Hepatocyte (in vitro differentiated cells): ENCODE results near the gene GNAT1.

Source experiments
- EZH2 ChIP-seq: fragments of 200-600 bp; sonication (generic); IDR thresholded peaks from 2 replicates; pipeline ENCODE4 v1.6.1; 2016; ENCODE audit warnings: antibody characterized with exemption, mild to moderate bottlenecking, borderline replicate concordance
- EZH2phosphoT487 ChIP-seq: fragments of 200-600 bp; sonication (generic); IDR thresholded peaks from one replicate; pipeline ENCODE4 v1.6.1; 2018; ENCODE audit warnings: antibody characterized with exemption, mild to moderate bottlenecking, low read depth, moderate library complexity; ENCODE audit not compliant: unreplicated experiment, severe bottlenecking
- TF ChIP-seq, protein P1 (sequence below): fragments of 200-600 bp; sonication (generic); IDR thresholded peaks from 2 replicates; pipeline ENCODE4 v1.5.1; 2016; ENCODE audit warnings: antibody characterized with exemption, mild to moderate bottlenecking; ENCODE audit not compliant: poor library complexity

DNA sequence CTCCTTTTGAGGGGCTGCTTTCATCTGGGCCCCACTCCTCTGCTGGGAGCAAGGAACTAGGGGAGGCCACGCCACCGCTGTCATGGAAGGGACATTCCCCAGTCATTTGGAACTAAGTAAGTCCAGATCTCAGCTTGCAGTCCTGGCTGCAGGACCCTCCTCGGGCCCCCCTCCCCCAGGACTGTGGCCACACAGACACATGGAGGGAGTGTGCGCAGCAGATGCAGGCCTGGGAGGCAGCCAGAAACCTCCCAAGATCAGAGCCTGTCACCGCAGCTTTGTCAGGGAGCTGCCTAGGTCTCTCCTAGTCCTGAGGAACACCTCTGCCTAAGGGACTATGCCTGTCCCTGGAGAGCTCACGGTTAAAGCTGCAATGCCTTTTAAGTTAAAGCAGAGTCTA lies 43.5 kb upstream of the GNAT1 start:
- TF ChIP-seq, protein P1, sequence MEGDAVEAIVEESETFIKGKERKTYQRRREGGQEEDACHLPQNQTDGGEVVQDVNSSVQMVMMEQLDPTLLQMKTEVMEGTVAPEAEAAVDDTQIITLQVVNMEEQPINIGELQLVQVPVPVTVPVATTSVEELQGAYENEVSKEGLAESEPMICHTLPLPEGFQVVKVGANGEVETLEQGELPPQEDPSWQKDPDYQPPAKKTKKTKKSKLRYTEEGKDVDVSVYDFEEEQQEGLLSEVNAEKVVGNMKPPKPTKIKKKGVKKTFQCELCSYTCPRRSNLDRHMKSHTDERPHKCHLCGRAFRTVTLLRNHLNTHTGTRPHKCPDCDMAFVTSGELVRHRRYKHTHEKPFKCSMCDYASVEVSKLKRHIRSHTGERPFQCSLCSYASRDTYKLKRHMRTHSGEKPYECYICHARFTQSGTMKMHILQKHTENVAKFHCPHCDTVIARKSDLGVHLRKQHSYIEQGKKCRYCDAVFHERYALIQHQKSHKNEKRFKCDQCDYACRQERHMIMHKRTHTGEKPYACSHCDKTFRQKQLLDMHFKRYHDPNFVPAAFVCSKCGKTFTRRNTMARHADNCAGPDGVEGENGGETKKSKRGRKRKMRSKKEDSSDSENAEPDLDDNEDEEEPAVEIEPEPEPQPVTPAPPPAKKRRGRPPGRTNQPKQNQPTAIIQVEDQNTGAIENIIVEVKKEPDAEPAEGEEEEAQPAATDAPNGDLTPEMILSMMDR, result no peak
- TF ChIP-seq EZH2, result no peak
- no peak for TF ChIP-seq EZH2phosphoT487
